Endothelial cell of umbilical vein (primary cell): ENCODE results near the gene DAND5.

Experiments used
- EZH2 ChIP-seq: IDR thresholded peaks from 2 replicates; pipeline ENCODE4 v1.6.1; 2012; ENCODE audit warnings: borderline replicate concordance, low read depth, mild to moderate bottlenecking, moderate library complexity, low read length, inconsistent platforms; ENCODE audit not compliant: severe bottlenecking
- GATA2 ChIP-seq: IDR thresholded peaks from 2 replicates; pipeline ENCODE4 v1.7.0; 2011; ENCODE audit warnings: low read depth, mild to moderate bottlenecking, moderate library complexity, mixed read lengths, low read length; ENCODE audit not compliant: insufficient read length, insufficient read depth
- POLR2A ChIP-seq: IDR thresholded peaks from 2 replicates; pipeline ENCODE4 v1.6.1; 2012; ENCODE audit warnings: low read depth, mild to moderate bottlenecking, control low read depth, low read length
- POLR2AphosphoS5 ChIP-seq: IDR thresholded peaks from 2 replicates; pipeline ENCODE4 v1.6.1; 2012; ENCODE audit warnings: low read depth, mild to moderate bottlenecking, control low read depth, low read length, moderate library complexity; ENCODE audit not compliant: insufficient read depth
- TF ChIP-seq, protein P1 (sequence below), 2 donors: IDR thresholded peaks; 1 replicate in 1 of 2; 2 replicates in 1 of 2; pipeline ENCODE4 v1.5.1; 2011; ENCODE audit warnings: low read length in 2 of 2, mild to moderate bottlenecking in 2 of 2, moderate library complexity in 2 of 2, control low read depth in 1 of 2, inconsistent platforms in 1 of 2, low read depth in 1 of 2; ENCODE audit not compliant: insufficient read depth in 1 of 2; ENCODE audit errors: extremely low read depth in 1 of 2
- TF ChIP-seq, protein P2 (sequence below): IDR thresholded peaks from 2 replicates; pipeline ENCODE4 v1.6.1; 2011; ENCODE audit not compliant: insufficient read depth, insufficient read length

DNA sequence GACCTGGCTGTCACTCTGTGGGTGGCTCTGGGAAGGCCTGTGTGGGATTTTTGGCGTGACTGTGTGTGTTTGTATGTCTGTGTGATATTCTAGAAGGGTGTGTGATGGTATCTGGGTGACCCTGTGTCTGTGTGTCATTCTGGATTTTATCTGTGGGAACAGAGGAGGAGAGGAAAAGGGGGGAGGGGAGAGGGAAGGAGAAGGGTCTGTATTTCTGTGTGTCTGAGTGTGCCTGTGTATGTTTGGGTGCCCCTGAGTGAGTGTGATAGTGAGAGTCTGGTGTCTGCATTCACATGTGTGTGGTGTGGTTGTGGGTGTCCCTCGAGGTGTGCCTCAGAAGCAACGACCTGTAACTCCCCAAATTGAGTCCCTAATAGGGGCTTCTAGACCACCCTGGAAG, 17.8 kb downstream of the DAND5 start:
- TF ChIP-seq, protein P1, sequence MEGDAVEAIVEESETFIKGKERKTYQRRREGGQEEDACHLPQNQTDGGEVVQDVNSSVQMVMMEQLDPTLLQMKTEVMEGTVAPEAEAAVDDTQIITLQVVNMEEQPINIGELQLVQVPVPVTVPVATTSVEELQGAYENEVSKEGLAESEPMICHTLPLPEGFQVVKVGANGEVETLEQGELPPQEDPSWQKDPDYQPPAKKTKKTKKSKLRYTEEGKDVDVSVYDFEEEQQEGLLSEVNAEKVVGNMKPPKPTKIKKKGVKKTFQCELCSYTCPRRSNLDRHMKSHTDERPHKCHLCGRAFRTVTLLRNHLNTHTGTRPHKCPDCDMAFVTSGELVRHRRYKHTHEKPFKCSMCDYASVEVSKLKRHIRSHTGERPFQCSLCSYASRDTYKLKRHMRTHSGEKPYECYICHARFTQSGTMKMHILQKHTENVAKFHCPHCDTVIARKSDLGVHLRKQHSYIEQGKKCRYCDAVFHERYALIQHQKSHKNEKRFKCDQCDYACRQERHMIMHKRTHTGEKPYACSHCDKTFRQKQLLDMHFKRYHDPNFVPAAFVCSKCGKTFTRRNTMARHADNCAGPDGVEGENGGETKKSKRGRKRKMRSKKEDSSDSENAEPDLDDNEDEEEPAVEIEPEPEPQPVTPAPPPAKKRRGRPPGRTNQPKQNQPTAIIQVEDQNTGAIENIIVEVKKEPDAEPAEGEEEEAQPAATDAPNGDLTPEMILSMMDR (IDR thresholded peaks at IDR 0.05; ENCODE audit: extremely low read depth in 1 of 2, insufficient read depth in 1 of 2, low read depth in 1 of 2, low read length in 2 of 2), result no peak
- TF ChIP-seq POLR2A (no peak), POLR2AphosphoS5 (no peak), EZH2 (no peak), GATA2 (no peak)
- TF ChIP-seq, protein P2, sequence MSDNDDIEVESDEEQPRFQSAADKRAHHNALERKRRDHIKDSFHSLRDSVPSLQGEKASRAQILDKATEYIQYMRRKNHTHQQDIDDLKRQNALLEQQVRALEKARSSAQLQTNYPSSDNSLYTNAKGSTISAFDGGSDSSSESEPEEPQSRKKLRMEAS, result no peak
